ENCODE results near the gene EHBP1.
"Not testable (repeated sequence)": the region's sequence is repeated elsewhere in the genome, so short reads cannot be mapped to it uniquely, and the experiment has no call there.

The EHBP1 gene

DNA sequence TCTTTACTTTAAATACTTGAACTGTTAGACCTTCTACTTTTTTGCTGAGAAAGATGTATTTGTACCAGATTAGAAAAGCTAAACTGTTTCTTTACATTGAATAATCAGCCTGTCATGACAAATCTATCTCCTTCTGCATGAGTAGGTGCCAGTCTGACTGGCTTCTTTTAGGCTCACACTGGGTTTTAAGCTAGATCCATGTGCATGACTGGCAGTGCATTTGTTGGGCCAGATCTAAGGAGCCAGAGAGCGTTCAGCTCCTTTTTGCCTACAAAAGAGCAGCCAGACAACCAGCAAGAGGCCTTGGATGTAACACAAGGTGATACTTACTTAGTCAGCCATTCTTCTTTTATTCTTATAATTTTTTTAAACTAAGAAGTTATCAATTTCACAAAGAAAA is 263.2 kb downstream of the EHBP1 start:
- no peak for DNase-seq

DNA sequence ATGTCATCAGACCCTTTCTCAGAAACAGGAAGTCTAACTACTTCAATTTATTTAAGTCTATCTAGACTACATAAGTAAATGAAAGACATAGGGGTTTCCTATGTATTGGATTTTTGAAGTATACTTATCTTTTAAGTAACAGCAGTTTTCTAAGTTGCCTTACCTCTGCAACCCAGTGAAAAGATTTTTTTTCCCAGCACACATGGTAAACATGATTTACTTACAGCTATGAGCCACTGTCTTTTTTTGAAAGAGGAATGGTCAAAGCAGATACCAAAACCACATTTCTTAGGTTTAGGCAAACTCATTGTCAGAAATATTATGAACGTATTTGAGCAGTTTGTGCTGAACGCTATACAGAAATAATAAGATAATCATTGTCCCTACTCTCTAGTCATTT is 266.4 kb downstream of the EHBP1 start:
- peak; percentile 30 for DNase-seq

DNA sequence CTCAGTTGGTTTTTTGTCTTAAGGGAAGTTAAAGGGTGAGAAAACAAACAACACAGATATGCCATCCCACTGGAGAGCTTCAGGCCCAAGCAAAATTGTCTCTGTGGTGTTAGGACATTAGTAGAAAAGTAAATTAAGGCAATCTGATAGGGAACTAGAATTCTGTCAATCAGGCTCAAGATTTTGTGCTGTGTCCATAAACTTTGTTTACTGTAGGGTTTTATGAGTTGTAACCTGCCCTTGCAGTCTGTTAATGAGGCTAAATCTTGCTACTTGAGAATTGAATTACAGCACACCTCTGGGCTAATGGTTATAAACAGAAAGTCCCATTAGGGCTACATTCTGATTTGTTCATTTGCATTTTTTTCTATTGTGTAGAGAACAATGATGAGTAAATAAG is 267.1 kb downstream of the EHBP1 start:
- no peak for DNase-seq

DNA sequence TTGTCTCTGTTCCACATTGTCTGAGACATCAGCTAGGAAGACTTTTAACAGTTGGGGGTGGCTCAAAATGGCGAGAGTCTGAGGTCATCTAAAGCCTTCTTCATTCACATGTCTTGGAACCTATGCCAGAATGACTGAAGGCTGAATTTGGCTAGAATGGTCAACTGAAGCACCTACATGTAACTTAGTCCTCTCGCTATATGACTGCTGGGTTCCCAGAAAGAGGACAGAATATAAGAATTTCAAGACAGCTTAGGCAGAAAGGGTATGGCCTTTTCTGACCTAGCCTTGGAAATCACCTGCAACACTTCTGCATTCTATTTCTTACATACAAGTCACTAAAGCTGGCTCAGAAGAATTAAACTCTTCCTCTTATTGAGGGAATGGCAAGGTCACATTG is 269.5 kb downstream of the EHBP1 start:
- DNase-seq: no peak

DNA sequence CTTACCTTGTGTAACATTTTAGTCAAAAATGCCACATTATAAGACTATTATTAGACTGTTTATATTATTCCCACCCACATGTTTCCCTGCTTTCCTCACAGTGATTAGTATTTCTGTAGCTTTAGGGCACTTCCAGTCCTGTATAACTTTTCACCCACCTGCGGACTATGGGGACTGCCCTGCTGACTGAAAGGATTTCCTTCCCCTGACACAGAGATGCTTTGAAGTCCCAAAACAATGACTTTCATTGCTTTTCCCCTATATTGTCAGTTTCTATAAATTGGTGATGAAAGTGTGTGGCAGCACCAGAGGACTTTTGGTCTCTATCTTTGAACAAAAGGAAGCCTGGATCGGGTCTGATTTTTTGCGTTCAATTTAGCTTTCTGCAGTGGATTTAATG is 286.1 kb downstream of the EHBP1 start:
- DNase-seq: no peak

DNA sequence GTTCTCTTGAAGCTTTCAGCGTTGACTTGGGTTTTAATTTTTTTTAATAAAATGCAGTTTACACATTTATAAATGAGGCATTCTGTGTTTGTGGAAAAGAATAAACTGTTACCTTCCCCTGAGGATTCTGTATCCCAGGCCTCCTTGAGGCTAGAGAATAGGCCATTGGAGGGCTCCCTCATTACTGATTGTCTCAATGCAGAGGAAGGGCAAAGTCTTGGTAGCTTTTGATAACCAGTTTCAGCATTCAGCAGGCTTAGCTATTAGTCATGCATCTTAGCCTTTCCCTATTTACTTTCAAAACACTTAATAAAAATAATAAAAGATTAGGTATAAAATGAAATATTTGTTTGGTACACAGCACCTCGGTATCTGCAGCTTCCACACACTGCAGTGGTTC is 287.0 kb downstream of the EHBP1 start:
- DNase-seq: no peak

DNA sequence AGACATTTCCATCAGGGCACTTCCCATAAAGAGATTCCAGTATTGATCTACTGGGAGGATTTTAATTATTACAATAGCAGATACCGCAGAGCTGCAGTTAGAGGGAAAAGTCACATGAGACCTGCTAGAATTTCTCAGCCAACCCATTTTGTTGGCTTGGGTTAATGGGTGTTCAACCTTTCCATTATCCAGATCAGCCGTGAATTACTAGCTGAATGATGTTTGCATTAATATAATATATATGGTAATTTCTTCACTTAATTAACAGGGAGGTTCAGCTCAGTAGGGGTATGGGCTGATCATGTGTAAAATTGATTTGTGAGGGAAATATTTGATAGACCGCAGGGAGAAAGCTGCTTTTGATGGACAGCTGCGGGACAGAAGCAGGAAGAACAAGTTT is 288.7 kb downstream of the EHBP1 start:
- no peak for DNase-seq

DNA sequence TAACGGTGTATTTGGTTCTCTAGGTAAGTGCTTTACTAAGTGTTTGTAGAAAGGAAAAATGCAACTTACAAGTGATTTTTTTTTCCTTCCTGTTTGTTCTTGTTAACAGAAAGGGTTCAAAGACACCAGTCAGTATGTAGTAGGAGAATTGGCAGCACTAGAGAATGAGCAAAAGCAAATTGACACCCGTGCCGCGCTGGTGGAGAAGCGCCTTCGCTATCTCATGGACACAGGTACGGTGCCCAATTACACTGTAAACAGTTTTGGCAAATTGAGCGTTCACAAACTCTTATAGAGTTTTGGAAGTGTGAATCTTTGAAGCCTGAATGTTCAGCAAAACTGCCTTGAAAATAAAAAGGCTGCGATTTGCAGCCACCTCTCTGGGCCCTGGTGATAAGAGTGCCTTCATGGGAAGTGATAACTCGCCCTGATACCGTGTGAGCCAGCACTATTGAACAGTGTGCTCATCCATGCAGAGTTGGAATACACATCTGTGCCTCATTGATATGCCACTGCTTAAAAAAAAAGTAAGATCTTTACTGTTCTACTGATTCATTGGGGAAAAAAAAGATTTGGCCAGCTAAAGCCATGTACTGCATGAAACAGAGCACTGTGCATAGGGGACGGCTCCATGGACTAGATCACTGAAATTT is 291.1 kb downstream of the EHBP1 start:
- peak; percentile 82 for DNase-seq

DNA sequence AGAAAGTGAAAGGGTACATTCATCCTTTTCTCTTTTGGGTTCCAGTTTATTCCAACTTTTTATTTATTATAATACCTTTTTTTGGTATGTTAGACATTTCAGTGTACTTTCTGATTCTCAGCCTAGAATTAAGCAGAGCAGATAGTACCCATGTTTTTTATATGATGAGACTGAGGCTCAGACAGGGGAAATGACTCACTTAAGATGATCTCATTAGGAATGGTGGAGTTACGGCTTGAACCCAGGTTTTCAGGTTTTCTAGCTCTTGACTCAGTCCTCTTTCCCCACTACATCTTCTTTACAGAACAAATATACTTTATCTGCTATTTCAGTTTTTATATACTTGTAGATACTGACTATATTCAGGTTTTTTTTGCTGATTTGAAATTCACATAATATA is 293.4 kb downstream of the EHBP1 start:
- no peak for DNase-seq

DNA sequence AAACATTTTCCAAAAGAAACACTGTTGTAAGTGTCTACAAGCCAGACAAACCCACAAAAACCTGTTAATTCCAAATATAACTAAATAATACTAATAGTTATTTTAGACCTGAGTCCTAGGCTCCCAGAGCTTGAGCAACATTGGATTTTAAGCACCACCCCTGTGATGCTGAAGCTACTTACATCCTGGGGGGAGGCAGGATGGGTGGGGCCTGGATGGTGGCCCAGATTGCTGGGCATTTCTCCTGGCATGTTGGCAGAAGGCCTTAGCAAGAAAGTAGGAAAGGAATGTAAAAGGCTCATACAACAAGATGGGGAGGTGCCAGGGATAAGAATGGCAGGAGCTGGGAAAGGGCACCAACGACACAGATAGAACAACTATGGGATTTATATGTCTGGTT is 294.4 kb downstream of the EHBP1 start:
- DNase-seq: no peak

DNA sequence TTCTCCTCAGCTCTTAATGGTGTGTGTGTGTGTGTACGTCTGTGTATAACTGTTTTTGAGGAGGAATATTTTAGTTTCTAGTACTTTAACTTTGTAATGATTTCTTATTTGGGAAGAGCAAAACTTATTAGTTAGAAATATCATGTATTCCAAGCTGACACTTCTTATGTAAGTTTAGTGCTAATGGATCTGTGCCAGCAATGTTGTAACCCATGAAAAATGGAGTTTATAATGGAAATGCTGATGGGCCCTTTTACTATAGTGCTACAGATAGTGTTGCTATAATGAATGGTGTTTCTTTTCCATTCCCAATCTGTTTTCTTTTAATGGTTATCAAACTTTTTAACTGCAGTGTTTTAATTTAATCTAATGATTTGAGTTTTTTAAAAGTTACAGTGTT is 295.3 kb downstream of the EHBP1 start:
- no peak for DNase-seq

DNA sequence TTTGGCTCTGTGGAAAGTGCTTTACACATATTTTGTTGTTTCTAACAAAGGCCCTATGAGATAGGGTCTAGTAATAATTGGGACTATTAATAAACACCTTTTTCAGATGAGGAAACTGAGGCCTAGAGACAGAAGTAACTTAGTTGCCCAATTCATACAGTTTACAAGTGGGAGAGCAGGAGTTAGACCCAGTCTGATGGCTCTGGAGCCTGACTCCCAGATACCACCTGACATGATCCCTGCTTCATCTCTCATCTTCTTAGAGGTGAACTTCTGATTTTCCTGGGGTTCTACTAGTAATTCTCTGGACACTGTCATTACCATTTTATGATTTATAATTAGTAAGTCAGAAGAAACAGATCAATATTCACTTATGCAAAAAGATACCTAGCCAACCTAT is 296.1 kb downstream of the EHBP1 start:
- no peak for DNase-seq

DNA sequence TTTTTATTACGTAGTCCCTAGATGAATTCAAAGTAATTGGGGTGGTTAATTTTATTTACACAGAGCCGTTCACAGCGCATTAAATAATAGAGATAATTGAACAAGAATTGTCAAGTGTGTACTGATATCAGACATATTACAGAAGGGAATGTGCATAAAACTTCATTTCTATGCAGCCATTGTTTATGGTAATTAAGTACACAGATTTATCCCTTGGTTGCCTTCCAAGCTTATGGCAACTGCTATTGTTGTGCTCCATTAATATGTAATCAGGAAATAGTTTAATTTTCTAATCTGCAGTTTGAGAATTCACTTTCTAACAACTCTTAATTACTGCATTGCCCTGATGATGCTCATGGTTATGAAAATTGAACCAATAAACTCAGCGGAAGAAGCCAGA is 297.8 kb downstream of the EHBP1 start:
- no peak for DNase-seq

DNA sequence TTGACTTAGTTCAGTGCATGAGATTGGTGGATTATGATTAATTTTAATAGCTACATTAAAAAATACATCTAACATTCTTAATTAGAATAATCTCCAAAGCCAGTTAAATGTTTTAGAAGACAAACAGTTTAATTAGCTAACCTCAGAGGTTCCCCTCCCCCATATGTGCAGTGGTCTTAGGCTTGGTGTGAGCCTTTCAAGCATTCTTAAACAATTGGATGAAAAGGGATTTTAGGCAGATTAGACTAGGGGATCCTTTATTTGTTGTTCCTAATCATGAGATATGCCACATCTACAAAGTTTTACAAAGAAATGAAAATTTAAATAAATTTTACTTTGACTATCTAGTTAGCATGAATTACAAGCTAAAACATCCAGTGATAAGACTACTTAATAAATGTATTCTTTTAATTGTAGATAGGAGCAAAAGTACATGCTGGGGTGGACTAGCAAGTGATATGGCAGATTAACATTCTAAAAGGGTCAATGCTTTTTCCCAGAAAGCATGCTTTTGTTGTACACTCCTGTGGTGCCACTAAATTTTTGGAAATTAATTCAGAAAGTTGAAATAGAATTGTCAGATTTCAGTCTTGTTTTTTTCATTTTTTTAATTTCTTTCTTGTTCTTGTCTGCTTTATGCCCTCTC is 302.4 kb downstream of the EHBP1 start:
- no peak for DNase-seq

DNA sequence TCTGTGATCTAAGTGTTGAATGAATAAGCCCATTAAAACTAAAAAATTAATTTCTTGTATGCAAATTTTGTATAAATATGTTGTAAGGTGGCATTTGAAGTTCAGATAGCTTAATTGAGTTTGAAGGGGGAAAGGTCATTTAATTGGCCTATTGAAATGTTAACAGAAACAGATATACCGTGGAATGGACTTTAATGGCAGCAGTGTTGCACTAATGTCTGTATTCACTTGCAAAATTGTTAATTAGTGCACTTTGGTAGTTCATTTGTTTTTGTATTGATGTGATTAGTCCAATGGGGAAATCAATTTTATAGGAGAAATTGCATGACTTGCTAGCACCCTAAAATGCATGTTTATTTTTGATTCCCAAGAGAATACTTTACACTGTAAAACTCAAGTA is 303.3 kb downstream of the EHBP1 start:
- DNase-seq: no peak

DNA sequence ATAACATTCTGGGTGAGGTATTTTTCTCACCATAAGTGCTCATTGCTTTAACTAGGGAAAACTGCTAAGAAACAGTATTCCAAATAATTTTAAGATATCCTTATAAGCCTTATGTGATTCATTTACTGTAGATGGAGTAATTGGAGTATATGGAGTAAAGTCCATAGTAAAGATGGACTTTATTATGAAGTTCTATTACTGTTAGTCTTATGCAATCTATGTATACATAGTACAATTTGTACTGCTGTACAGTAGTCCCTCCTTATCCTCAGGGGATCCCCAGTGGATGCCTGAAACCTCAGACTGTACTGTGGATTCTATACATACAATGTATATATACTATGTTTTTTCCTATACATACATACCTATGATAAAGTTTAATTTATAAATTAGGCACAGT is 304.0 kb downstream of the EHBP1 start:
- no peak for DNase-seq

DNA sequence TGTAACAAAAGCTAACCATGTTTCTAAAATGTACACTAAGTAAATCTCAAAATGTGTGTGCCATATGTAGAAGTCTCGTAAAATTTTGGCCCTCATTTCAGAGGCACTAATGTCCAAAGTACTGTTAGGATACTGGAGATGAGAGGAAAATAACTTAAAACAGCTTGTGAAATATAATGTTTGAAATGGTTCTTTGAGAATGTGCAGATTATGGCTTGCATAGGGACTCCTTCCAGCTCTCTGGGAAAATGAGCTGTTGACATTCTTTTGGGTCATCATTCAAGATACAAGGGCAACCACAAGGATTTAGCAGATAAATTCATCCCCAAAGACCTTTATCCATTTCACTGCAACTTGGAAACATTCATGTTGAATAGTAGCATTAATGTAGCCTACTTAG is 307.0 kb downstream of the EHBP1 start:
- DNase-seq: no peak

DNA sequence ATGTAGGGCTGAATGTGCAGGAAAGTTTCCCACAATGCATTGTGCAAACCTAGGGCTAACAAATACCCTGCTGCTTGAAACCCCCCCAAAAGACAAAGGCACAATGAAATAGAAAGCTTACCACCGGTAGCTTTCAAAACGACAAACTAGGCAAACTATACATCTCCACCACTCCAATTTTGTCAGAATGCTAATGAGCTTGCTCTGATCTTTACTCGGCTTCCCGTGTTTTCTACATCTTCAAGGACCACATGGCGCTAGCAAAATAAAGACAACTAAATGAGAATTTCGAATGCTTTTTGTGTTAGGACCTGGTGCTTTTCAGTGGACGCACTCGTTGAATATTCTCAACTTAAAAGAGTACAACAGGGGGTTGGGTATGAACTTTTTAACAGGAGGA is 307.9 kb downstream of the EHBP1 start:
- no peak for DNase-seq

DNA sequence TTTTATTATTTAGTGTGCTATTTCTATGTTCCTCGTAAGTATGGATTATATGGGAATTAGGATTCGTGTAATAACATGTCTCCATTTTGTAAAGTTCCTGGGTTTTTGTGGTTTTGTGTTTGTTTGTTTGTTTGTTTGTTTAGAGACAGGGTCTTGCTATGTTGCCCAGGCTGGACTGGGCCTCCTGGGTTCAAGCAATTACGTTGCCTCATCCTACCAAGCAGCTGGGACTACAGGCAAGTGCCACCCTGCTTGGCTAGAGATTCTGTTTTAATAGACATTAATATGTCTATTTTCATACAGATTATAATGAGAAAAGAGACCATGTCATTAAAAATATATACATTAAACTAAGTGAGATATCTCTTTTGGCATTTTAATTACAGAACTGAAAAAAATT is 309.9 kb downstream of the EHBP1 start:
- DNase-seq: no peak

DNA sequence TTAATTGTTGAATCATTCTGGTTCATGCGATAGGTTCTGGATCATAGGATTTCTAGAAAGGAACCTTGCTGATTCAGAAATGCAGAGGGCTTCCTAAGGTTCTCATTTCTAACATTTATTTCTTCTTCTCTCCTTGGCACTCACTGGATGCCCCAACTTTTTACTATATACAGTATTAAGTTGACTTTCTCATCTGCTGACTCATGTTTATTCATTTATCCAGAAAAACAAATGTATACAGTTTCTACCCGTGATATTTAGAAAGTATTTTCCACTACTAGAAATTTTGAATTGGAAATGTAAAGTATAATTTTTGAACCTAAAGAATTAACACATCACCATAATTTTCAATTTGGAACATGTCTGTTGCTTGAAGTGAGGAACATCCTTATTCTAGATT is 312.9 kb downstream of the EHBP1 start:
- DNase-seq: no peak

DNA sequence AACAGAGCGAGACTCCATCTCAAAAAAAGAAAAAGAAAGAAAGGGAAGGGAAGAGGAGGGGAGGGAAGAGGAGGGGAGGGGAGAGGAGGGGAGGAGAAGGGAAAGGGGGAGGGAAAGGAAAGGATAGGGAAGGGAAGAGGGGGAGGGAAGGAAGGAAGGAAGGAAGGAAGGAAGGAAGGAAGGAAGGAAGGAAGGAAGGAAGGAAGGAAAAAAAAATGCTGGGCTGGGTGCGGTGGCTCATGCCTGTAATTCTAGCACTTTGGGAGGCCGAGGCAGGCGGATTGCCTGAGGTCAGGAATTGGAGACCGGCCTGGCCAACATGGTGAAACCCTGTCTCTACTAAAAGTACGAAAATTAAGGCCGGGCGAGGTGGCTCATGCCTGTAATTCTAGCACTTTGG is 314.2 kb downstream of the EHBP1 start:
- DNase-seq: not testable (repeated sequence)

DNA sequence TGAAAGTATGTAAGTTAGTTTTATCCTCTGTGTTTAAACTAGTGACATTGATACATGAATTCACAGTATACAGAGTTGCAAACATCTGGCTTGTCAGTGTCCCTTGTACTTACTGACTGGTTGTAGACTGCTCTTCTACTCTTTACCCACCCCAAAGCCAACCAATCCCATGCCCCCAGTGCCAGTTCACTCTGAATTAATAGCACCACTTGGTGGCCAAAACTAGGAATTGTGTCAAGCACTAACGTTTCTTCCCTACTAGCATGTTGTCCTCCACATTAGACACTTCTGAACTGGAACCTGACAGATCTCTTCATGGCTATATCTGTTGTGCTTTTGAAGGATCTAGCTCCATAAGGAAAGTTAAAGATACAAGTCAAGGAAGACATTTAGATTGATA is 317.9 kb downstream of the EHBP1 start:
- DNase-seq: peak; percentile 77

DNA sequence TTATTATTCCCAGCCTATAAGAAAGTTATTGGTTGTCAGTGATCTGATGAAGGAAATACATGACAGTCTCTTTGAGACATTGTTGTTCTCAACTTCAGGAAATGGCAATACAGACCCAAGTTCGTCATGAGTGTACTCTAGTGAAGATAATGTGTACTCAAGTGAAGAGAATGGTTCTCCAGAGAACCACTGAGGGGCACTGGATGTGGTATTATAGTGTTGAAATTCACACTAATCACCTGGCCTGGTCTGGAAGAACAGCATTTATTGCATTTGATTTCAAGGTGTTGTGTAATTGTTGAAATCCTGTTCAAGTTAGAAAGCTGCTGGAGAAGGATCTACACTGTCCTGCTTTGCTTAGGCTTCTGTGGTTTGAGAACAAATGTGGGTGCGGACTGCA is 321.7 kb downstream of the EHBP1 start:
- no peak for DNase-seq

DNA sequence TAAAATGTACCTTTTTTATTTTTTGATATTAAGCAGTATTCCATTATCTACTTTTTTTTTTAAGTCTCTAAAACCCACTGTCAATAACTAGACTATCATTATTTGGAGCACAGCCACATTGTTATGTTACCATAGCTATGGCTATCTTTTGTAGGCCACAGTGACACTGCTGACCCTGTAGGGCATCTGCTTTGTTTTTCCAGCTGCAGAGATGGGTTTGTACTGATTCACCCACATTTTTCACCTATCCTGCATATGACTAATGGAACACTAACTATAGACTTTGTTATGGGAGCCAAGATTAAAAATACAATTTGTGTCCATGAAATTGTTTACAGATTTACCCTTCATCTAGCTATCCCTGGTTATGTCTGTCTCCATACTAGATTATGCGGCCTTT is 323.5 kb downstream of the EHBP1 start:
- no peak for DNase-seq

DNA sequence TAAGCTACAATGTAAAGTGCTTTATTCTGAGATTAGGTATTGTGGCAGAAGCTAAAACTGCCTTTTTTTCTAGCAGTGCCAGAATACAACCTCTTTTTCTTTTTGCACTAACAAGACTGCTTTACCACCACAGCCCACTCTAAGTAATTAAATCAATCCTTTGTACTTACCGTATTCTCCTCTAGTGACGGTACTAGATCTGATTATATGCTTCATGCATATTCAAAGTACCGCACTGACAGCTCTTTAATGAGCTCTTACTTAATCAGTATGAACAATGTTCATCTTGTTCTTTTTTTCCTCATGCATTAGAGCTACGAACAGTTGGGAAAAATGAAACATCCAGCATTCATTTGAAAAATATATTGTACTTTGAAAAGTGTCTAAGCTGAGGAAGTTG is 329.0 kb downstream of the EHBP1 start:
- no peak for DNase-seq

Measured in hematopoietic multipotent progenitor cell treated with erythropoietin and hydrocortisone succinate and interleukin-3 and kit ligand, for 6 days (in vitro differentiated cells).